ENCODE measurements around the gene PLPP6. TPM values are rescaled to one million over a fixed set of nuclear protein-coding genes. Genes with fewer than 3 reads are reported as not detected.

The PLPP6 gene
- total and polyA plus RNA-seq, 2 of the 8 experiments (the other 6 are each of a cell fraction or from before 2014, with no cell fraction given), result 11.8 to 13.3 TPM

DNA sequence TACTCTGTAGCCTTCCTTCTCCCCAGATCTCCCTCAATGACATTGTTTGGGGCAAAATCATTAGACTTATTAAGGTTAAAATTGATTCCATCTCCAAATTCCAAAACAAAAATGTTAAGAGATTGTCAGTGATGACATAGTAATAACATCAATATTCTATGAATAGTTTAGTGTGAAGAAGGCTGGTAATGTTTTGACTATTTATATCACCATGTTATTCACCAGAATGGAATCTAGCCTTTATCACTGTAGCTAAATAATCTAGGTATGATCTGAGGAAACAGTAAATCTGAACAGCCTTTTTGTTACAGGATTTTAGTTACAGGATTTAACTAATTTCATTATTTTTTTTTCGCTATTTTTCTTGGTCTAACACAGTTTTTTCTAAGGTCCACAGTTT lies 929 bp upstream of the PLPP6 start:
- Histone ChIP-seq H3K14ac (ENCODE audit: insufficient read length) (no peak overlapping the region), H3K18ac (ENCODE audit: extremely low read depth, low read length) (no peak overlapping the region), H3K27ac (ENCODE audit: low read depth, low read length) (no peak overlapping the region), H2BK12ac (ENCODE audit: low read depth, low read length) (no peak overlapping the region), H3K36me3 (ENCODE audit: control insufficient read depth in 2 of 4, insufficient read depth in 4 of 4, low read length in 3 of 4) (no peaks in the 10 kb centered on the region), H2BK15ac (ENCODE audit: low read length) (no peak overlapping the region), H3K4ac (replicated peaks; ENCODE audit: insufficient read length, low read depth, low read length) (no peak overlapping the region), H2BK20ac (ENCODE audit: low read length) (no peak overlapping the region), H4K91ac (replicated peaks; ENCODE audit: insufficient read length, low read length) (no peak overlapping the region), H4K5ac (ENCODE audit: insufficient read length, low read depth, low read length) (no peak overlapping the region), H3K56ac (replicated peaks; ENCODE audit: insufficient read length, low read depth, low read length) (no peak overlapping the region), H2BK5ac (ENCODE audit: low read depth, low read length) (no peak overlapping the region), H3K4me2 (ENCODE audit: insufficient read depth in 1 of 2, low read depth in 2 of 2, low read length in 2 of 2) (peak overlapping the region in 1 of 2 experiments; percentile 94; a peak in 2 of 4 replicates), H3K4me1 (replicated peaks in 1 of 4; ENCODE audit: control insufficient read depth in 3 of 4, insufficient read depth in 4 of 4, low read length in 3 of 4) (peaks cover 4 to 19% (median 9%) of the 10 kb centered on the region in 4 experiments), H3K4me3 (ENCODE audit: extremely low read depth in 1 of 4, insufficient read depth in 2 of 4, low read depth in 3 of 4, low read length in 4 of 4) (peak overlapping the region in 1 of 4 experiments; percentile 84; a peak in 2 of 8 replicates), H2BK120ac (replicated peaks; ENCODE audit: low read depth, low read length) (no peak overlapping the region), H3K9ac (replicated peaks in 1 of 4; ENCODE audit: extremely low read depth in 1 of 4, low read depth in 3 of 4, low read length in 3 of 4) (no peak overlapping the region), H3K79me2 (ENCODE audit: control insufficient read depth in 1 of 2, insufficient read depth in 2 of 2, low read length in 2 of 2) (peaks cover 3 to 9% of the 10 kb centered on the region in 2 experiments; a peak in 2 of 4 replicates), H4K8ac (ENCODE audit: extremely low read depth, insufficient read depth, low read length) (no peak overlapping the region), H3K79me1 (ENCODE audit: low read depth, low read length) (peaks cover 6% of the 10 kb centered on the region; the same call in 1 of the 2 replicates), H2AFZ (ENCODE audit: low read length) (no peak overlapping the region), H4K20me1 (replicated peaks in 1 of 2; ENCODE audit: control insufficient read depth in 1 of 2, insufficient read depth in 2 of 2, low read length in 2 of 2) (no peaks in the 10 kb centered on the region), H3K23me2 (ENCODE audit: low read depth, low read length) (peaks cover 13% of the 10 kb centered on the region), H2AK5ac (ENCODE audit: low read depth, low read length) (no peak overlapping the region), H3K23ac (ENCODE audit: insufficient read length) (no peak overlapping the region), H3K27me3 (replicated peaks in 1 of 4; ENCODE audit: control insufficient read depth in 3 of 4, extremely low read depth in 1 of 4, insufficient read depth in 3 of 4, low read length in 3 of 4) (no peaks in the 10 kb centered on the region), H3K9me3 (ENCODE audit: insufficient read depth in 2 of 2, low read depth in 1 of 2, low read length in 1 of 2) (no peaks in the 10 kb centered on the region)
- 67% methylated on average over 1 of the region's 1 CpG; no CpG with 5 or more reads in 1 of the 2 experiments for WGBS, 2 experiments (ENCODE audit: extremely low coverage in 1 of 2, insufficient coverage in 1 of 2, insufficient read length in 1 of 2, insufficient replicate concordance in 2 of 2, low coverage in 1 of 2, low lambda C conversion rate in 2 of 2, missing lambda C conversion rate in 1 of 2)
- ChIA-PET CTCF (ENCODE audit: partially characterized antibody) (interaction anchor here (0.6 to 1.4 kb wide), 5 partner anchors 8 to 577 kb away, joined by 3 to 7 read pairs (median 3); partner anchors contain the start of gene AK3), POLR2A (ENCODE audit: partially characterized antibody) (interaction anchor here (1.8 kb wide), 1 partner anchor 17 kb away, joined by 6 read pairs; no protein-coding TSS in a partner anchor)
- no peak for TF ChIP-seq ZNF274 (IDR thresholded peaks at IDR 0.05; ENCODE audit: borderline replicate concordance, extremely low read depth, low read length)
- TF ChIP-seq CEBPB (IDR thresholded peaks at IDR 0.05; ENCODE audit: low read depth, low read length), result no peak
- no peak for TF ChIP-seq CREB1 (IDR thresholded peaks at IDR 0.05)
- no peak for TF ChIP-seq SIX5 (IDR thresholded peaks at IDR 0.05; ENCODE audit: low read depth, low read length)
- TF ChIP-seq RXRA (IDR thresholded peaks at IDR 0.05; ENCODE audit: insufficient read depth, low read depth, low read length), result no peak
- TF ChIP-seq KDM5A (IDR thresholded peaks at IDR 0.05; ENCODE audit: low read length), result no peak
- TF ChIP-seq MAX (IDR thresholded peaks at IDR 0.05), result no peak
- TF ChIP-seq POLR2AphosphoS5 (IDR thresholded peaks at IDR 0.05; ENCODE audit: low read depth, low read length), result no peak
- TF ChIP-seq SAP30 (IDR thresholded peaks at IDR 0.05; ENCODE audit: insufficient read depth, insufficient replicate concordance, low read length), result no peak
- TF ChIP-seq POLR2A (IDR thresholded peaks at IDR 0.05; ENCODE audit: control extremely low read depth in 1 of 2, low read depth in 2 of 2, low read length in 2 of 2), result no peak
- no peak for TF ChIP-seq SP2 (IDR thresholded peaks at IDR 0.05; ENCODE audit: low read length)
- no peak for TF ChIP-seq PHF8 (conservative IDR thresholded peaks at IDR 0.05; ENCODE audit: low read depth, low read length)
- TF ChIP-seq TCF12 (IDR thresholded peaks at IDR 0.05; ENCODE audit: low read depth, low read length), result no peak
- TF ChIP-seq SP4 (IDR thresholded peaks at IDR 0.05; ENCODE audit: low read length), result no peak
- no peak for TF ChIP-seq RBBP5 (IDR thresholded peaks at IDR 0.05; ENCODE audit: borderline replicate concordance, low read depth, low read length)
- FAIRE-seq (no peak), DNase-seq (ENCODE audit: low read depth in 1 of 2, low spot score in 2 of 2) (no peak)

All from H1 (cell line).